Measurements from ENCODE around the gene GRK3. TPM values are rescaled to one million over a fixed set of nuclear protein-coding genes. Genes with fewer than 3 reads are reported as not detected.

The GRK3 gene
- total RNA-seq, 1 donor from 2014 or later: 66.7 TPM

GRCh38 chr22:25680051-25680450, 115.6 kb downstream of the GRK3 start:
- H3K27ac Mint-ChIP-seq: no peak overlapping the region
- CTCF ChIA-PET: no interaction called here
- intact Hi-C loops (cut with micrococcal nuclease): no loop called here

GRCh38 chr22:25680956-25681355, 116.5 kb downstream of the GRK3 start:
- no peak for ATAC-seq (ENCODE audit: low read depth)

More at GRCh38 chr22:25680051-25680450, 115.6 kb downstream of the GRK3 start:
- Mint-ChIP-seq H3K4me1 (no peaks in the 10 kb centered on the region), H3K36me3 (ENCODE audit: low read depth) (peaks cover 74% of the 10 kb centered on the region), H3K4me3 (no peak overlapping the region), H3K9me3 (no peaks in the 10 kb centered on the region), H3K27me3 (no peaks in the 10 kb centered on the region)
- POLR2A ChIA-PET: no interaction called here
- no peak for DNase-seq
- TF ChIP-seq CTCF (IDR thresholded peaks at IDR 0.05): no peak
- no peak for ATAC-seq (ENCODE audit: low read depth)

GRCh38 chr22:25682109-25682508, 117.6 kb downstream of the GRK3 start:
- no peak for ATAC-seq (ENCODE audit: low read depth)
- Mint-ChIP-seq H3K27ac (no peak overlapping the region), H3K4me1 (no peaks in the 10 kb centered on the region), H3K36me3 (ENCODE audit: low read depth) (peaks cover 70% of the 10 kb centered on the region), H3K9me3 (no peaks in the 10 kb centered on the region), H3K27me3 (no peaks in the 10 kb centered on the region), H3K4me3 (no peak overlapping the region)
- TF ChIP-seq CTCF (IDR thresholded peaks at IDR 0.05): no peak
- intact Hi-C loops (cut with micrococcal nuclease): no loop called here
- DNase-seq: no peak
- CTCF ChIA-PET: interaction anchor here (0.6 to 1.6 kb wide), 2 partner anchors 16 to 138 kb away, joined by 3 to 4 read pairs; no protein-coding TSS in a partner anchor
- POLR2A ChIA-PET: interaction anchor here (0.6 kb wide), 1 partner anchor 130 kb away, joined by 3 read pairs; no protein-coding TSS in a partner anchor

More at GRCh38 chr22:25680956-25681355, 116.5 kb downstream of the GRK3 start:
- no peak overlapping the region for H3K27ac Mint-ChIP-seq
- H3K36me3 Mint-ChIP-seq (ENCODE audit: low read depth): peaks cover 68% of the 10 kb centered on the region
- no peak overlapping the region for H3K4me3 Mint-ChIP-seq
- intact Hi-C loops (cut with micrococcal nuclease): no loop called here
- TF ChIP-seq CTCF (IDR thresholded peaks at IDR 0.05): no peak
- H3K9me3 Mint-ChIP-seq: no peaks in the 10 kb centered on the region
- POLR2A ChIA-PET: interaction anchor here (0.7 kb wide), 1 partner anchor 137 kb away, joined by 7 read pairs; no protein-coding TSS in a partner anchor
- no peaks in the 10 kb centered on the region for H3K4me1 Mint-ChIP-seq
- CTCF ChIA-PET: interaction anchor here (1.6 kb wide), 1 partner anchor 137 kb away, joined by 3 read pairs; no protein-coding TSS in a partner anchor
- no peaks in the 10 kb centered on the region for H3K27me3 Mint-ChIP-seq
- no peak for DNase-seq

GRCh38 chr22:25688627-25689026, 124.2 kb downstream of the GRK3 start:
- TF ChIP-seq CTCF (IDR thresholded peaks at IDR 0.05): no peak
- ATAC-seq (ENCODE audit: low read depth) (no peak), DNase-seq (no peak)
- H3K4me3 Mint-ChIP-seq: no peak overlapping the region
- no peaks in the 10 kb centered on the region for H3K9me3 Mint-ChIP-seq
- ChIA-PET POLR2A (interaction anchor here (0.7 to 1.3 kb wide), 2 partner anchors 12 to 145 kb away, joined by 5 to 6 read pairs; no protein-coding TSS in a partner anchor), CTCF (no interaction called here)
- no peak overlapping the region for H3K27ac Mint-ChIP-seq
- intact Hi-C loops (cut with micrococcal nuclease): no loop called here
- peaks cover 10% of the 10 kb centered on the region for H3K4me1 Mint-ChIP-seq
- peaks cover 78% of the 10 kb centered on the region for H3K36me3 Mint-ChIP-seq (ENCODE audit: low read depth)
- no peaks in the 10 kb centered on the region for H3K27me3 Mint-ChIP-seq

- intact Hi-C loops (cut with micrococcal nuclease): no loop called here
These were observed 125.2 kb downstream of the GRK3 start for GRCh38 chr22:25689631-25690030.

More at GRCh38 chr22:25689631-25690030, 125.2 kb downstream of the GRK3 start:
- H3K4me3 Mint-ChIP-seq: no peak overlapping the region
- ChIA-PET POLR2A (interaction anchor here (0.7 kb wide), 1 partner anchor 13 kb away, joined by 5 read pairs; no protein-coding TSS in a partner anchor), CTCF (interaction anchor here (1.1 kb wide), 1 partner anchor 146 kb away, joined by 3 read pairs; no protein-coding TSS in a partner anchor)
- TF ChIP-seq CTCF (IDR thresholded peaks at IDR 0.05): no peak
- no peak for DNase-seq
- peaks cover 10% of the 10 kb centered on the region for H3K4me1 Mint-ChIP-seq
- peaks cover 79% of the 10 kb centered on the region for H3K36me3 Mint-ChIP-seq (ENCODE audit: low read depth)
- no peak overlapping the region for H3K27ac Mint-ChIP-seq
- H3K27me3 Mint-ChIP-seq: no peaks in the 10 kb centered on the region
- ATAC-seq (ENCODE audit: low read depth): no peak
- no peaks in the 10 kb centered on the region for H3K9me3 Mint-ChIP-seq
